ENCODE measurements around the gene INO80E. TPM values are rescaled to one million over a fixed set of nuclear protein-coding genes. Genes with fewer than 3 reads are reported as not detected.

Gene INO80E
- total RNA-seq, 1 experiment from 2014 or later = 89.8 TPM

DNA sequence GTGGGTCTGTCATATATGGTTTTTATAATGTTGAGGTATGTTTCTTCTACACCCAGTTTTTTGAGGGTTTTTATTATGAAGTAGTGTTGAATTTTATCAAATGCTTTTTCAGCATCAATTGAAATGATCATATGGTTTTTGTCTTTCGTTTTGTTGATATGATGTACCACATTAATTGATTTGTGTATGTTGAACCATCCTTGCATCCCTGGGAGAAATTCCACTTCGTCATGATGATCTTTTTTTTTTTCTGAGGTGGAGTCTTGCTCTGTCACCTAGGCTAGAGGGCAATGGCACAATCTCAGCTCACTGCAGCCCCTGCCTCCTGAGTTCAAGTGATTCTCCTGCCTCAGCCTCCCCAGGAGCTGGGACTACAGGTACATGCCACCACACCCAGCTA is 48.1 kb upstream of the INO80E start:
- Histone ChIP-seq H3K9me3 (ENCODE audit: control insufficient read depth in 1 of 2, insufficient read depth in 1 of 2, low read depth in 1 of 2, low read length in 2 of 2) (no peaks in the 10 kb centered on the region), H3K27ac (ENCODE audit: low read depth, low read length) (no peak overlapping the region), H3K79me2 (ENCODE audit: insufficient read depth, low read length) (no peaks in the 10 kb centered on the region), H3K4me3 (replicated peaks in 1 of 2; ENCODE audit: low read depth in 1 of 2, low read length in 2 of 2) (no peak overlapping the region), H3K4me2 (ENCODE audit: low read length) (no peak overlapping the region), H3K4me1 (ENCODE audit: control insufficient read depth in 1 of 2, insufficient read depth in 2 of 2, low read length in 2 of 2) (peaks cover 27 to 34% of the 10 kb centered on the region in 2 experiments), H2AFZ (ENCODE audit: low read depth, low read length, poor library complexity, severe bottlenecking) (no peak overlapping the region), H3K9ac (ENCODE audit: low read length) (no peak overlapping the region), H4K20me1 (ENCODE audit: insufficient read depth) (no peaks in the 10 kb centered on the region), H3K36me3 (ENCODE audit: control insufficient read depth in 1 of 2, insufficient read depth in 2 of 2, low read length in 2 of 2) (no peaks in the 10 kb centered on the region), H3K27me3 (ENCODE audit: insufficient read depth, low read length) (no peaks in the 10 kb centered on the region), H3K9me2 (ENCODE audit: insufficient read depth) (no peaks in the 10 kb centered on the region)
- RAD21 ChIA-PET (ENCODE audit: low non-redundant PET in 1 of 2, low total read pairs in 2 of 2, uncharacterized antibody in 2 of 2, unreplicated experiment in 2 of 2) = no interaction called here
- POLR2A ChIA-PET = no interaction called here
- TF ChIP-seq ELF1 (IDR thresholded peaks at IDR 0.05; ENCODE audit: borderline replicate concordance, low read depth) (no peak), YY1 (IDR thresholded peaks at IDR 0.05; ENCODE audit: extremely low read depth, insufficient replicate concordance, low read depth, low read length) (no peak), CEBPB (IDR thresholded peaks at IDR 0.05; ENCODE audit: low read depth) (no peak), EZH2phosphoT487 (IDR thresholded peaks at IDR 0.05; ENCODE audit: borderline replicate concordance) (no peak), FOSL1 (IDR thresholded peaks at IDR 0.05; ENCODE audit: low read depth) (no peak), SIN3A (IDR thresholded peaks at IDR 0.05; ENCODE audit: low read depth) (no peak), EGR1 (IDR thresholded peaks at IDR 0.05; ENCODE audit: low read depth) (no peak), JUND (IDR thresholded peaks at IDR 0.05) (no peak), POLR2AphosphoS5 (IDR thresholded peaks at IDR 0.05; ENCODE audit: low read depth, low read length) (no peak), ZFX (IDR thresholded peaks at IDR 0.05) (no peak), RAD21 (IDR thresholded peaks at IDR 0.05; ENCODE audit: low read depth) (no peak), TCF7L2 (IDR thresholded peaks at IDR 0.05; ENCODE audit: borderline replicate concordance, extremely low read depth, insufficient read depth, insufficient read length) (no peak)
- TF ChIP-seq, protein P1, sequence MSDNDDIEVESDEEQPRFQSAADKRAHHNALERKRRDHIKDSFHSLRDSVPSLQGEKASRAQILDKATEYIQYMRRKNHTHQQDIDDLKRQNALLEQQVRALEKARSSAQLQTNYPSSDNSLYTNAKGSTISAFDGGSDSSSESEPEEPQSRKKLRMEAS (IDR thresholded peaks at IDR 0.05) = no peak
- TF ChIP-seq, protein P2, sequence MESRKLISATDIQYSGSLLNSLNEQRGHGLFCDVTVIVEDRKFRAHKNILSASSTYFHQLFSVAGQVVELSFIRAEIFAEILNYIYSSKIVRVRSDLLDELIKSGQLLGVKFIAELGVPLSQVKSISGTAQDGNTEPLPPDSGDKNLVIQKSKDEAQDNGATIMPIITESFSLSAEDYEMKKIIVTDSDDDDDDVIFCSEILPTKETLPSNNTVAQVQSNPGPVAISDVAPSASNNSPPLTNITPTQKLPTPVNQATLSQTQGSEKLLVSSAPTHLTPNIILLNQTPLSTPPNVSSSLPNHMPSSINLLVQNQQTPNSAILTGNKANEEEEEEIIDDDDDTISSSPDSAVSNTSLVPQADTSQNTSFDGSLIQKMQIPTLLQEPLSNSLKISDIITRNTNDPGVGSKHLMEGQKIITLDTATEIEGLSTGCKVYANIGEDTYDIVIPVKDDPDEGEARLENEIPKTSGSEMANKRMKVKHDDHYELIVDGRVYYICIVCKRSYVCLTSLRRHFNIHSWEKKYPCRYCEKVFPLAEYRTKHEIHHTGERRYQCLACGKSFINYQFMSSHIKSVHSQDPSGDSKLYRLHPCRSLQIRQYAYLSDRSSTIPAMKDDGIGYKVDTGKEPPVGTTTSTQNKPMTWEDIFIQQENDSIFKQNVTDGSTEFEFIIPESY (IDR thresholded peaks at IDR 0.05; ENCODE audit: extremely low read depth, insufficient replicate concordance, low read length) = no peak
- TF ChIP-seq, protein P3, sequence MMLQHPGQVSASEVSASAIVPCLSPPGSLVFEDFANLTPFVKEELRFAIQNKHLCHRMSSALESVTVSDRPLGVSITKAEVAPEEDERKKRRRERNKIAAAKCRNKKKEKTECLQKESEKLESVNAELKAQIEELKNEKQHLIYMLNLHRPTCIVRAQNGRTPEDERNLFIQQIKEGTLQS (IDR thresholded peaks at IDR 0.05) = no peak
- TF ChIP-seq, protein P4, sequence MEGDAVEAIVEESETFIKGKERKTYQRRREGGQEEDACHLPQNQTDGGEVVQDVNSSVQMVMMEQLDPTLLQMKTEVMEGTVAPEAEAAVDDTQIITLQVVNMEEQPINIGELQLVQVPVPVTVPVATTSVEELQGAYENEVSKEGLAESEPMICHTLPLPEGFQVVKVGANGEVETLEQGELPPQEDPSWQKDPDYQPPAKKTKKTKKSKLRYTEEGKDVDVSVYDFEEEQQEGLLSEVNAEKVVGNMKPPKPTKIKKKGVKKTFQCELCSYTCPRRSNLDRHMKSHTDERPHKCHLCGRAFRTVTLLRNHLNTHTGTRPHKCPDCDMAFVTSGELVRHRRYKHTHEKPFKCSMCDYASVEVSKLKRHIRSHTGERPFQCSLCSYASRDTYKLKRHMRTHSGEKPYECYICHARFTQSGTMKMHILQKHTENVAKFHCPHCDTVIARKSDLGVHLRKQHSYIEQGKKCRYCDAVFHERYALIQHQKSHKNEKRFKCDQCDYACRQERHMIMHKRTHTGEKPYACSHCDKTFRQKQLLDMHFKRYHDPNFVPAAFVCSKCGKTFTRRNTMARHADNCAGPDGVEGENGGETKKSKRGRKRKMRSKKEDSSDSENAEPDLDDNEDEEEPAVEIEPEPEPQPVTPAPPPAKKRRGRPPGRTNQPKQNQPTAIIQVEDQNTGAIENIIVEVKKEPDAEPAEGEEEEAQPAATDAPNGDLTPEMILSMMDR (IDR thresholded peaks at IDR 0.05 in 2 of 3, conservative IDR thresholded peaks at IDR 0.05 in 1 of 3; ENCODE audit: borderline replicate concordance in 1 of 3, insufficient read depth in 1 of 3, low read depth in 2 of 3, low read length in 2 of 3) = no peak
- TF ChIP-seq, protein P5, sequence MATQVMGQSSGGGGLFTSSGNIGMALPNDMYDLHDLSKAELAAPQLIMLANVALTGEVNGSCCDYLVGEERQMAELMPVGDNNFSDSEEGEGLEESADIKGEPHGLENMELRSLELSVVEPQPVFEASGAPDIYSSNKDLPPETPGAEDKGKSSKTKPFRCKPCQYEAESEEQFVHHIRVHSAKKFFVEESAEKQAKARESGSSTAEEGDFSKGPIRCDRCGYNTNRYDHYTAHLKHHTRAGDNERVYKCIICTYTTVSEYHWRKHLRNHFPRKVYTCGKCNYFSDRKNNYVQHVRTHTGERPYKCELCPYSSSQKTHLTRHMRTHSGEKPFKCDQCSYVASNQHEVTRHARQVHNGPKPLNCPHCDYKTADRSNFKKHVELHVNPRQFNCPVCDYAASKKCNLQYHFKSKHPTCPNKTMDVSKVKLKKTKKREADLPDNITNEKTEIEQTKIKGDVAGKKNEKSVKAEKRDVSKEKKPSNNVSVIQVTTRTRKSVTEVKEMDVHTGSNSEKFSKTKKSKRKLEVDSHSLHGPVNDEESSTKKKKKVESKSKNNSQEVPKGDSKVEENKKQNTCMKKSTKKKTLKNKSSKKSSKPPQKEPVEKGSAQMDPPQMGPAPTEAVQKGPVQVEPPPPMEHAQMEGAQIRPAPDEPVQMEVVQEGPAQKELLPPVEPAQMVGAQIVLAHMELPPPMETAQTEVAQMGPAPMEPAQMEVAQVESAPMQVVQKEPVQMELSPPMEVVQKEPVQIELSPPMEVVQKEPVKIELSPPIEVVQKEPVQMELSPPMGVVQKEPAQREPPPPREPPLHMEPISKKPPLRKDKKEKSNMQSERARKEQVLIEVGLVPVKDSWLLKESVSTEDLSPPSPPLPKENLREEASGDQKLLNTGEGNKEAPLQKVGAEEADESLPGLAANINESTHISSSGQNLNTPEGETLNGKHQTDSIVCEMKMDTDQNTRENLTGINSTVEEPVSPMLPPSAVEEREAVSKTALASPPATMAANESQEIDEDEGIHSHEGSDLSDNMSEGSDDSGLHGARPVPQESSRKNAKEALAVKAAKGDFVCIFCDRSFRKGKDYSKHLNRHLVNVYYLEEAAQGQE (IDR thresholded peaks at IDR 0.05; ENCODE audit: low read depth) = no peak
- BruUV-seq (replicated peaks) = no TSS peak
- intact Hi-C loops (cut with micrococcal nuclease) = no loop called here
- ATAC-seq (no peak), DNase-seq (ENCODE audit: low read depth, low spot score) (no peak)
- CTCF ChIA-PET = no interaction called here

All from HCT116 (cell line).